Neural progenitor cell (in vitro differentiated cells): ENCODE measurements around the gene SFI1.

Experiments
- EZH2 ChIP-seq: fragments of 200-600 bp; sonication (generic); IDR thresholded peaks from 2 replicates; pipeline ENCODE4 v1.6.1; 2017; ENCODE audit warnings: antibody characterized with exemption, mild to moderate bottlenecking, moderate library complexity
- TF ChIP-seq, protein P1 (sequence below): fragments of 200-600 bp; sonication (generic); IDR thresholded peaks from 2 replicates; pipeline ENCODE4 v1.5.1; 2017; ENCODE audit warnings: antibody characterized with exemption, mild to moderate bottlenecking

DNA sequence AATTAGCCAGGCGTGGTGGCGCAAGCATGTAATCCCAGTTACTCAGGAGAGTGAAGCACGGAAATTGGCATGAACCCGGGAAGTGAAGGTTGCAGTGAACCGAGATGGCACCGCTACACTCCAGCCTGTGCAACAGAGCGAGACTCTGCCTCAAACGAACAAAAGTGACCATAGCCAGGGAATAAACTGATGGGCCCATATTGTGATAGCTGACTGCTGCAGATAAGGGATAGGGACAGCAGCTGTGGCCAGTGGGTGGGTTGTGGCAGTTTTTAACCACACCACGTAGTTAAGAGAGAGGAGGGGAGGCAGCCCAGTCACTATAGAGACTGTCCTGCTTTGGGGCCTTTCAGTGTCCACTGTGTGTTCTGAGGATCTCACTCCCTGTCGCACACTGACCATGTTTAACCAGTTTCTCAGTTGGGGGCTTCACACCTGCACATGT lies 106.8 kb downstream of the SFI1 start:
- TF ChIP-seq, protein P1, sequence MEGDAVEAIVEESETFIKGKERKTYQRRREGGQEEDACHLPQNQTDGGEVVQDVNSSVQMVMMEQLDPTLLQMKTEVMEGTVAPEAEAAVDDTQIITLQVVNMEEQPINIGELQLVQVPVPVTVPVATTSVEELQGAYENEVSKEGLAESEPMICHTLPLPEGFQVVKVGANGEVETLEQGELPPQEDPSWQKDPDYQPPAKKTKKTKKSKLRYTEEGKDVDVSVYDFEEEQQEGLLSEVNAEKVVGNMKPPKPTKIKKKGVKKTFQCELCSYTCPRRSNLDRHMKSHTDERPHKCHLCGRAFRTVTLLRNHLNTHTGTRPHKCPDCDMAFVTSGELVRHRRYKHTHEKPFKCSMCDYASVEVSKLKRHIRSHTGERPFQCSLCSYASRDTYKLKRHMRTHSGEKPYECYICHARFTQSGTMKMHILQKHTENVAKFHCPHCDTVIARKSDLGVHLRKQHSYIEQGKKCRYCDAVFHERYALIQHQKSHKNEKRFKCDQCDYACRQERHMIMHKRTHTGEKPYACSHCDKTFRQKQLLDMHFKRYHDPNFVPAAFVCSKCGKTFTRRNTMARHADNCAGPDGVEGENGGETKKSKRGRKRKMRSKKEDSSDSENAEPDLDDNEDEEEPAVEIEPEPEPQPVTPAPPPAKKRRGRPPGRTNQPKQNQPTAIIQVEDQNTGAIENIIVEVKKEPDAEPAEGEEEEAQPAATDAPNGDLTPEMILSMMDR: no peak
- TF ChIP-seq EZH2: no peak
